HEK293 (cell line): ENCODE measurements around the gene RPL36AL.

ENCODE experiments used
- CTCF ChIA-PET: fragments of 350-600 bp; formaldehyde crosslinking; extraction: SDS; loops from one replicate; lab custom pipeline; 2021; ENCODE audit warnings: antibody characterized with exemption; lab: Yijun Ruan, JAX
- POLR2A ChIA-PET: fragments of 300-600 bp; formaldehyde crosslinking; extraction: SDS; loops from one replicate; lab custom pipeline; 2020; ENCODE audit warnings: antibody characterized with exemption, inconsistent platforms; lab: Yijun Ruan, JAX
- H3K27ac ChIP-seq: fragments of 200-500 bp; sonication (Bioruptor generic); 2 replicates; pipeline ENCODE4 v1.5.1; 2014; ENCODE audit warnings: low read depth, low read length, control low read depth, inconsistent platforms; ENCODE audit errors: extremely low read depth
- H3K36me3 ChIP-seq, 2 experiments: fragments of 200-500 bp in 1 of 2; sonication (Bioruptor generic) in 1 of 2; 1 replicate in 1 of 2; 2 replicates in 1 of 2; pipeline ENCODE4 v1.5.1; 2014 to 2017; ENCODE audit warnings: inconsistent platforms in 2 of 2, low read length in 2 of 2; ENCODE audit not compliant: control insufficient read depth in 2 of 2, insufficient read depth in 1 of 2
- H3K4me1 ChIP-seq: fragments of 200-500 bp; sonication (Bioruptor generic); 2 replicates; pipeline ENCODE4 v1.5.1; 2014; ENCODE audit warnings: mild to moderate bottlenecking, low read length, inconsistent platforms; ENCODE audit not compliant: control insufficient read depth, insufficient read depth
- H3K4me3 ChIP-seq: 2 replicates; pipeline ENCODE4 v1.5.1; 2011; ENCODE audit warnings: low read depth, mild to moderate bottlenecking, control low read depth, low read length, moderate library complexity
- H3K9me3 ChIP-seq: fragments of 200-500 bp; sonication (Bioruptor generic); 2 replicates; pipeline ENCODE4 v1.5.1; 2014; ENCODE audit warnings: low read depth, low read length, inconsistent platforms; ENCODE audit not compliant: control insufficient read depth, insufficient read depth
- EGR2 ChIP-seq: fragments of 450-650 bp; formaldehyde crosslinking; IDR thresholded peaks from 2 replicates; pipeline ENCODE4 v1.5.1; 2016; ENCODE audit warnings: low read depth, missing biosample characterization, missing genetic modification characterization
- ZBTB20 ChIP-seq: fragments of 450-650 bp; formaldehyde crosslinking; IDR thresholded peaks from 2 replicates; pipeline ENCODE4 v1.5.1; 2016; ENCODE audit warnings: missing biosample characterization, missing genetic modification characterization
- ZEB2 ChIP-seq: fragments of 450-650 bp; formaldehyde crosslinking; IDR thresholded peaks from 2 replicates; pipeline ENCODE4 v1.5.1; 2016; ENCODE audit warnings: missing biosample characterization, missing genetic modification characterization
- ZNF366 ChIP-seq: fragments of 450-650 bp; formaldehyde crosslinking; conservative IDR thresholded peaks from 2 replicates; pipeline ENCODE4 v1.5.1; 2016; ENCODE audit warnings: missing biosample characterization, missing genetic modification characterization
- ZNF654 ChIP-seq: fragments of 450-650 bp; formaldehyde crosslinking; IDR thresholded peaks from 2 replicates; pipeline ENCODE4 v1.5.1; 2016; ENCODE audit warnings: low read depth, missing biosample characterization, missing genetic modification characterization
- ZNF664 ChIP-seq: fragments of 450-650 bp; formaldehyde crosslinking; IDR thresholded peaks from 2 replicates; pipeline ENCODE4 v1.5.1; 2016; ENCODE audit warnings: missing biosample characterization, missing genetic modification characterization
- ZNF768 ChIP-seq: fragments of 450-650 bp; formaldehyde crosslinking; IDR thresholded peaks from 2 replicates; pipeline ENCODE4 v1.5.1; 2018; ENCODE audit warnings: missing biosample characterization, mild to moderate bottlenecking, missing genetic modification characterization
- TF ChIP-seq, protein P1 (sequence below): fragments of 450-650 bp; IDR thresholded peaks from 2 replicates; pipeline ENCODE4 v1.5.1; 2018; ENCODE audit warnings: missing biosample characterization, missing genetic modification characterization
- TF ChIP-seq, protein P2 (sequence below): fragments of 450-650 bp; formaldehyde crosslinking; conservative IDR thresholded peaks from 2 replicates; pipeline ENCODE4 v1.5.1; 2016; ENCODE audit warnings: low read depth, missing biosample characterization, missing genetic modification characterization

RPL36AL gene

DNA sequence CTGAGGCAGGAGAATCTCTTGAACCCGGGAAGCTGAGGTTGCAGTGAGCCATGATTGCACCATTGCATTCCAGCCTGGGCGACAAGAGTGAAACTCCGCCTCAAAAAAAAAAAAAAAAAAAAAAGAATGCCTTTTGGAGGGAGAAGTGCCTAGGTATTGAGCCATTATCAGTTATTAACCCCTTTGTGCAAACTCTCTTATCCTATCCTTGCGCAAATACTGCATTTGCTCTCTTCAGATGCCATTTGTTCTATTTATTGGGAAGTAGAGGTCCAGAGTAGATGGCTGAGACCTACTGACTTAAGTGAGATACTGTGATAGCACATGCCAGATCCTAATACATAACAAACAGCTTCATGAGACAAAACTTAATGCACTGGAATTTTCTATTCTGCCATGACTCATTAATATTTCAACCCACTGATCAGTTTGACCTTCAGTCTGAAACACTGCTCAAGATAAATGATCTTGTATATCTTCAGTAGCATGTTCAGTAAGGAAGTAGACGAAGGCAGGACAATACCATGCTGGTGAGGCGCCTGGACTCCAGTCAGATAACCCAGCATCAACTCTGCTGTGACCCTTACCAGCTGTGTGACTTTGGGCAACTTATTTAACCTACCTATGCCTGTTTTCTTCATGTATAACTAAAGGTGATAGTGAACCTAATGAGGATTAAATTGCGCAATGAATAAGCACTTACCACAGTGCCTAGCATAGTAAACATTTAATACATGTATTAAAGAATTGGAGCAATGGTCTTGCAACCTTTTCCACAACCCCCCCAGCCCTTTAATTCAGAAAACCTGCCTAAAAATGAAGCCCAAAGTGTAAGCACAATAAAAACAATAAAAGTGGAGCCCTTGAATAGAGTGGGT, 20.4 kb upstream of the RPL36AL start:
- peaks cover 13 to 29% of the 10 kb centered on the region in 2 experiments; a peak in 2 of 3 replicates for H3K36me3 ChIP-seq
- TF ChIP-seq ZNF664 (peak; percentile 48; the same call in 1 of the 2 replicates), EGR2 (tag by site-specific recombination) (no peak)
- H3K4me1 ChIP-seq = peaks cover 15% of the 10 kb centered on the region
- no peaks in the 10 kb centered on the region for H3K9me3 ChIP-seq
- CTCF ChIA-PET = interaction anchor here (0.6 kb wide), 2 partner anchors 20 to 97 kb away, joined by 3 to 4 read pairs; partner anchors contain the start of genes MGAT2 and RPL36AL
- POLR2A ChIA-PET = no interaction called here
- no peak overlapping the region for H3K4me3 ChIP-seq
- no peak overlapping the region for H3K27ac ChIP-seq

DNA sequence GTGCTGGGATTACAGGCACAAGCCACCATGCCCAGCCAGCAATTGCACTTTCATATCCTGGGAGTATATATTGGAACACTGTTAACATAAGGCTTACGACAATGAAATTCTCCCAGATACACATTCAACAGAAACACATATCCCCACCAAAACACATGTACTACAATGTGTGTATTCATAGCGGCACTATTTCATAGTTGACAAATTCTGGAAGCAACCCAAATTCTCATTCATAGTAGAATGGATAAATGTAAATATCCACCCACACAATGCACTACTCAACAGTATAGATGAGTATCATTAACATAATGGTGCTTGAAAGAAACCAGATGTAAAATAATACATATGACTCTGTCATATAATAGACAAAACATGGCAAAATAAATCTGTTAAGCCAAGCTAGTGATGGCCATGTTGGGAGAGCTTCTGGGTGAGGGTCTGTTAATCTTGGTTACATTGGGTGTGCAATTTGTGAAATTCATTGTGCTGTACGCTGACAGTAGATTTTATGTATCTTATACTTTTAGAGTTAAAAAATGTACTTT, 17.2 kb upstream of the RPL36AL start:
- Histone ChIP-seq H3K27ac (no peak overlapping the region), H3K9me3 (no peaks in the 10 kb centered on the region)
- TF ChIP-seq ZNF654 (tag by site-specific recombination) (no peak), ZEB2 (tag by site-specific recombination) (no peak), ZNF768 (no peak), ZBTB20 (no peak), ZNF366 (tag by site-specific recombination) (no peak)
- TF ChIP-seq, protein P1, sequence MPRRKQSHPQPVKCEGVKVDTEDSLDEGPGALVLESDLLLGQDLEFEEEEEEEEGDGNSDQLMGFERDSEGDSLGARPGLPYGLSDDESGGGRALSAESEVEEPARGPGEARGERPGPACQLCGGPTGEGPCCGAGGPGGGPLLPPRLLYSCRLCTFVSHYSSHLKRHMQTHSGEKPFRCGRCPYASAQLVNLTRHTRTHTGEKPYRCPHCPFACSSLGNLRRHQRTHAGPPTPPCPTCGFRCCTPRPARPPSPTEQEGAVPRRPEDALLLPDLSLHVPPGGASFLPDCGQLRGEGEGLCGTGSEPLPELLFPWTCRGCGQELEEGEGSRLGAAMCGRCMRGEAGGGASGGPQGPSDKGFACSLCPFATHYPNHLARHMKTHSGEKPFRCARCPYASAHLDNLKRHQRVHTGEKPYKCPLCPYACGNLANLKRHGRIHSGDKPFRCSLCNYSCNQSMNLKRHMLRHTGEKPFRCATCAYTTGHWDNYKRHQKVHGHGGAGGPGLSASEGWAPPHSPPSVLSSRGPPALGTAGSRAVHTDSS = no peak
- TF ChIP-seq, all 188 proteins: peak for 0
- H3K4me1 ChIP-seq = peaks cover 15% of the 10 kb centered on the region
- POLR2A ChIA-PET = interaction anchor here (0.6 to 1.3 kb wide), 3 partner anchors 11 to 36 kb away, joined by 3 to 4 read pairs (median 3); partner anchors contain the start of genes MGAT2 and RPL36AL
- CTCF ChIA-PET = interaction anchor here (0.7 to 1.1 kb wide), 2 partner anchors 9 to 952 kb away, joined by 3 to 5 read pairs; no protein-coding TSS in a partner anchor
- peaks cover 5 to 23% of the 10 kb centered on the region in 2 experiments; a peak in 2 of 3 replicates for H3K36me3 ChIP-seq
- H3K4me3 ChIP-seq = no peak overlapping the region

DNA sequence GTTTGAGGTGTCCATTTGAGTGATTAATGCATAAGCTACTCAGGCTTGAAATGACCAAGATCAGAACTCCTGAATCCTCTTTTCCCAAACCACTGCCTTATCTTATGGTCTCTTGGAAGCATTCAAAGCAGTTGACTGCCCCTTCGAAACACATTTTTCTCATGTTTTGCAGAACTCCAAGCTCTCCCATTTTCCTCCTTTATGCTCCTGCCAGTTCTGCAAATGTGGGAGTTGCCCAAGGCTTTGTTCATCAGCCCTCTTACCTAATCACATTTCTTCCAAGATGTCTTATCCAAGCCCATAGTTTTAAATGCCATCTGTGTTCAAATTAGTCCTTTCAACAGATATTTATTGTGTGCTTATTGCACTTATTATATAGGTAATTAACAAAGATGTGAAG, 16.4 kb upstream of the RPL36AL start:
- Histone ChIP-seq H3K36me3 (peaks cover 5 to 23% of the 10 kb centered on the region in 2 experiments; a peak in 2 of 3 replicates), H3K27ac (no peak overlapping the region), H3K4me3 (no peak overlapping the region), H3K4me1 (peaks cover 11% of the 10 kb centered on the region), H3K9me3 (no peaks in the 10 kb centered on the region)
- POLR2A ChIA-PET = interaction anchor here (0.6 kb wide), 1 partner anchor 814 kb away, joined by 3 read pairs; no protein-coding TSS in a partner anchor
- TF ChIP-seq, protein P2, sequence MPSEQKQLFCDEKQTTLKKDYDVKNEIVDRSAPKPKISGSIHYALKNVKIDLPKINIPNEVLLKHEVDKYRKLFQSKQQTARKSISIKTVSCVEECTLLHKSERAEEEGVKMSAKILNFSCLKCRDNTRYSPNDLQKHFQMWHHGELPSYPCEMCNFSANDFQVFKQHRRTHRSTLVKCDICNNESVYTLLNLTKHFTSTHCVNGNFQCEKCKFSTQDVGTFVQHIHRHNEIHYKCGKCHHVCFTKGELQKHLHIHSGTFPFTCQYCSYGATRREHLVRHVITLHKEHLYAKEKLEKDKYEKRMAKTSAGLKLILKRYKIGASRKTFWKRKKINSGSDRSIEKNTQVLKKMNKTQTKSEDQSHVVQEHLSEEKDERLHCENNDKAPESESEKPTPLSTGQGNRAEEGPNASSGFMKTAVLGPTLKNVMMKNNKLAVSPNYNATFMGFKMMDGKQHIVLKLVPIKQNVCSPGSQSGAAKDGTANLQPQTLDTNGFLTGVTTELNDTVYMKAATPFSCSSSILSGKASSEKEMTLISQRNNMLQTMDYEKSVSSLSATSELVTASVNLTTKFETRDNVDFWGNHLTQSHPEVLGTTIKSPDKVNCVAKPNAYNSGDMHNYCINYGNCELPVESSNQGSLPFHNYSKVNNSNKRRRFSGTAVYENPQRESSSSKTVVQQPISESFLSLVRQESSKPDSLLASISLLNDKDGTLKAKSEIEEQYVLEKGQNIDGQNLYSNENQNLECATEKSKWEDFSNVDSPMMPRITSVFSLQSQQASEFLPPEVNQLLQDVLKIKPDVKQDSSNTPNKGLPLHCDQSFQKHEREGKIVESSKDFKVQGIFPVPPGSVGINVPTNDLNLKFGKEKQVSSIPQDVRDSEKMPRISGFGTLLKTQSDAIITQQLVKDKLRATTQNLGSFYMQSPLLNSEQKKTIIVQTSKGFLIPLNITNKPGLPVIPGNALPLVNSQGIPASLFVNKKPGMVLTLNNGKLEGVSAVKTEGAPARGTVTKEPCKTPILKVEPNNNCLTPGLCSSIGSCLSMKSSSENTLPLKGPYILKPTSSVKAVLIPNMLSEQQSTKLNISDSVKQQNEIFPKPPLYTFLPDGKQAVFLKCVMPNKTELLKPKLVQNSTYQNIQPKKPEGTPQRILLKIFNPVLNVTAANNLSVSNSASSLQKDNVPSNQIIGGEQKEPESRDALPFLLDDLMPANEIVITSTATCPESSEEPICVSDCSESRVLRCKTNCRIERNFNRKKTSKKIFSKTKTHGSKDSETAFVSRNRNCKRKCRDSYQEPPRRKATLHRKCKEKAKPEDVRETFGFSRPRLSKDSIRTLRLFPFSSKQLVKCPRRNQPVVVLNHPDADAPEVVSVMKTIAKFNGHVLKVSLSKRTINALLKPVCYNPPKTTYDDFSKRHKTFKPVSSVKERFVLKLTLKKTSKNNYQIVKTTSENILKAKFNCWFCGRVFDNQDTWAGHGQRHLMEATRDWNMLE (tag by site-specific recombination) = no peak
- TF ChIP-seq EGR2 (tag by site-specific recombination) = no peak
- CTCF ChIA-PET = interaction anchor here (1.1 kb wide), 1 partner anchor 9 kb away, joined by 3 read pairs; no protein-coding TSS in a partner anchor
